Ovary (tissue), 3 donors: ENCODE data around the gene NFASC.

Source experiments
- CTCF ChIP-seq, 3 donors: fragments of 450-650 bp in 2 of 3; fragments of 200-600 bp in 1 of 3; IDR thresholded peaks; one replicate each; pipeline versions ENCODE4 v1.5.1 to v1.8.0; 2016 to 2022; ENCODE audit warnings: antibody characterized with exemption in 3 of 3, mild to moderate bottlenecking in 1 of 3
- EP300 ChIP-seq: sonication (generic); formaldehyde crosslinking; IDR thresholded peaks from one replicate; pipeline ENCODE4 v1.6.1; 2017; ENCODE audit warnings: antibody characterized with exemption
- POLR2A ChIP-seq: fragments of 450-650 bp; IDR thresholded peaks from one replicate; pipeline ENCODE4 v1.6.1; 2017; ENCODE audit warnings: antibody characterized with exemption, mild to moderate bottlenecking, moderate library complexity
- donor health status: DM: no; HTN: no; CAD: no.

GRCh38 chr1:204878621-204879234 is 8.1 kb downstream of the NFASC start:
- TF ChIP-seq CTCF (IDR thresholded peaks at IDR 0.05) (no peak), POLR2A (no peak), EP300 (no peak)
